DND-41 (cell line): ENCODE results near the gene CADPS.

Experiments
- ATAC-seq: fragments of 200-7000 bp; cut with Tn5 transposase; 3 replicates; pipeline ENCODE4 v1.9.1; 2021; ENCODE audit warnings: low read depth; ENCODE audit not compliant: insufficient read depth
- DNase-seq: peaks from one replicate; pipeline ENCODE4 v3.0.0-alpha.2; 2020
- H2AFZ ChIP-seq: 2 replicates; pipeline ENCODE4 v1.6.0; 2012; ENCODE audit warnings: low read depth, low read length
- H3K27ac ChIP-seq: 2 replicates; pipeline ENCODE4 v1.5.1; 2012; ENCODE audit warnings: low read length, inconsistent platforms
- H3K27me3 ChIP-seq: fragments of 200-600 bp; sonication (generic); 2 replicates; pipeline ENCODE4 v1.6.0; 2012; ENCODE audit warnings: low read length, mild to moderate bottlenecking, inconsistent platforms; ENCODE audit not compliant: insufficient read depth, poor library complexity
- H3K36me3 ChIP-seq: 2 replicates; pipeline ENCODE4 v1.5.1; 2012; ENCODE audit warnings: low read length, inconsistent platforms; ENCODE audit not compliant: insufficient read depth
- H3K4me1 ChIP-seq: 2 replicates; pipeline ENCODE4 v1.5.1; 2012; ENCODE audit warnings: mild to moderate bottlenecking, low read length; ENCODE audit not compliant: insufficient read depth
- H3K4me2 ChIP-seq: 2 replicates; pipeline ENCODE4 v1.6.0; 2012; ENCODE audit warnings: mild to moderate bottlenecking, moderate library complexity, low read length, inconsistent platforms; ENCODE audit not compliant: insufficient read depth
- H3K4me3 ChIP-seq, 2 experiments: fragments of 200-600 bp in 1 of 2; shearing (Covaris generic) in 1 of 2; 2 replicates each; pipeline ENCODE4 v1.5.1; 2012 to 2016; ENCODE audit warnings: inconsistent platforms in 2 of 2, low read length in 2 of 2, mild to moderate bottlenecking in 2 of 2, low read depth in 1 of 2, moderate library complexity in 1 of 2
- H3K79me2 ChIP-seq: 2 replicates; pipeline ENCODE4 v1.6.0; 2012; ENCODE audit warnings: low read length, inconsistent platforms; ENCODE audit not compliant: insufficient read depth
- H3K9ac ChIP-seq: 2 replicates; pipeline ENCODE4 v1.6.0; 2012; ENCODE audit warnings: low read depth, mild to moderate bottlenecking, inconsistent platforms, low read length, moderate library complexity
- H3K9me3 ChIP-seq: 2 replicates; pipeline ENCODE4 v1.5.1; 2012; ENCODE audit warnings: low read length, moderate library complexity, mild to moderate bottlenecking, inconsistent platforms; ENCODE audit not compliant: insufficient read depth, severe bottlenecking
- H4K20me1 ChIP-seq: 2 replicates; pipeline ENCODE4 v1.6.0; 2012; ENCODE audit warnings: low read length; ENCODE audit not compliant: insufficient read depth
- EZH2 ChIP-seq: IDR thresholded peaks from 3 replicates; pipeline ENCODE4 v1.6.1; 2012; ENCODE audit warnings: borderline replicate concordance, low read depth, mild to moderate bottlenecking, moderate library complexity, low read length, inconsistent platforms; ENCODE audit not compliant: severe bottlenecking
- TF ChIP-seq, protein P1 (sequence below): IDR thresholded peaks from 2 replicates; pipeline ENCODE4 v1.5.1; 2012; ENCODE audit warnings: borderline replicate concordance, low read length, moderate library complexity, mild to moderate bottlenecking; ENCODE audit not compliant: poor library complexity, severe bottlenecking; ENCODE audit errors: extremely low read depth

Gene CADPS

DNA sequence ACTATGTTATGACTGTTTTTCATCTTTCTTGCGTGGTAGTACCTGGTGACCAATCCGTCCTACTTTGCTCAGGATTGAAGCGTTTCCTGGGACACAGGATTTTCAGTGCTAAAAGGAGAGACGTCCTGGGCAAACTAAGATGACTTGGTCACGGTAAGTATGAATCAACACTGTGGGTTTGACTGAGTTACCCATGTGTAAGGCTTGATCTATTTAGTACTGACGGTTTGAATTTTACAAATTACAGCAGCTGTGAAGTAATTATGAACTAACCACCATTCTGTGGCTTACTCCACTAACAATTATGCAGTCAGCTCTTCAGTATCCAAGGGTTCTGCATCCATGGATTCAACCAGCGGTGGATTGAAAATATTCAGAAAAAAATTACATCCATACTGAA, 328.9 kb downstream of the CADPS start:
- no peaks in the 10 kb centered on the region for H3K4me1 ChIP-seq
- H3K9ac ChIP-seq, result no peak overlapping the region
- no peak overlapping the region for H3K4me2 ChIP-seq
- TF ChIP-seq, protein P1, sequence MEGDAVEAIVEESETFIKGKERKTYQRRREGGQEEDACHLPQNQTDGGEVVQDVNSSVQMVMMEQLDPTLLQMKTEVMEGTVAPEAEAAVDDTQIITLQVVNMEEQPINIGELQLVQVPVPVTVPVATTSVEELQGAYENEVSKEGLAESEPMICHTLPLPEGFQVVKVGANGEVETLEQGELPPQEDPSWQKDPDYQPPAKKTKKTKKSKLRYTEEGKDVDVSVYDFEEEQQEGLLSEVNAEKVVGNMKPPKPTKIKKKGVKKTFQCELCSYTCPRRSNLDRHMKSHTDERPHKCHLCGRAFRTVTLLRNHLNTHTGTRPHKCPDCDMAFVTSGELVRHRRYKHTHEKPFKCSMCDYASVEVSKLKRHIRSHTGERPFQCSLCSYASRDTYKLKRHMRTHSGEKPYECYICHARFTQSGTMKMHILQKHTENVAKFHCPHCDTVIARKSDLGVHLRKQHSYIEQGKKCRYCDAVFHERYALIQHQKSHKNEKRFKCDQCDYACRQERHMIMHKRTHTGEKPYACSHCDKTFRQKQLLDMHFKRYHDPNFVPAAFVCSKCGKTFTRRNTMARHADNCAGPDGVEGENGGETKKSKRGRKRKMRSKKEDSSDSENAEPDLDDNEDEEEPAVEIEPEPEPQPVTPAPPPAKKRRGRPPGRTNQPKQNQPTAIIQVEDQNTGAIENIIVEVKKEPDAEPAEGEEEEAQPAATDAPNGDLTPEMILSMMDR, result no peak
- TF ChIP-seq EZH2, result no peak
- no peaks in the 10 kb centered on the region for H3K9me3 ChIP-seq
- H3K27ac ChIP-seq, result no peak overlapping the region
- H3K27me3 ChIP-seq, result no peaks in the 10 kb centered on the region
- no peak overlapping the region for H3K4me3 ChIP-seq
- H3K79me2 ChIP-seq, result no peaks in the 10 kb centered on the region
- no peaks in the 10 kb centered on the region for H4K20me1 ChIP-seq
- ATAC-seq (no peak), DNase-seq (no peak)
- no peaks in the 10 kb centered on the region for H3K36me3 ChIP-seq
- H2AFZ ChIP-seq, result no peak overlapping the region

DNA sequence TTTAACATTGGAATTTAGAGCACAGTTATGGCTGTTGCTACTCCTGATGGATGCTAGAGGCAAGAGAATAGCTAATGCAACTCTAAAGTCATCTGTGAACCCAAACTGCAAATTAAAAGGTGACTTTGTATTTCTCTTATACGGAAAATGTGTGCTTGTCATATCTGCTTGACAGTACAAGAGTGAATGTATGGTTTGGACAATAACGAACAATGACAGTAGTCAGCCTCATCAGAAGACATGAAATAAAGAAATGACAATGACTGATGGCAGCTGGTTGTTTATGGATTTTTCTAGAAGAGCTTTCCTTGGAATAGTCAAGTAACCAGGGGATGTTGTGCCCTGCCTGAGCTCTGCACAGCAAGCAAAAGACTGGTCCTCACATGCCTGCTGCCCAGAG, 333.0 kb downstream of the CADPS start:
- no peak overlapping the region for H3K9ac ChIP-seq
- DNase-seq (no peak), ATAC-seq (no peak)
- H3K4me2 ChIP-seq, result no peak overlapping the region
- no peaks in the 10 kb centered on the region for H3K9me3 ChIP-seq
- no peak for TF ChIP-seq EZH2
- TF ChIP-seq, protein P1, result no peak
- no peaks in the 10 kb centered on the region for H3K27me3 ChIP-seq
- H2AFZ ChIP-seq, result no peak overlapping the region
- H3K36me3 ChIP-seq, result no peaks in the 10 kb centered on the region
- H4K20me1 ChIP-seq, result no peaks in the 10 kb centered on the region
- H3K4me1 ChIP-seq, result no peaks in the 10 kb centered on the region
- H3K79me2 ChIP-seq, result no peaks in the 10 kb centered on the region
- H3K27ac ChIP-seq, result no peak overlapping the region
- no peak overlapping the region for H3K4me3 ChIP-seq

DNA sequence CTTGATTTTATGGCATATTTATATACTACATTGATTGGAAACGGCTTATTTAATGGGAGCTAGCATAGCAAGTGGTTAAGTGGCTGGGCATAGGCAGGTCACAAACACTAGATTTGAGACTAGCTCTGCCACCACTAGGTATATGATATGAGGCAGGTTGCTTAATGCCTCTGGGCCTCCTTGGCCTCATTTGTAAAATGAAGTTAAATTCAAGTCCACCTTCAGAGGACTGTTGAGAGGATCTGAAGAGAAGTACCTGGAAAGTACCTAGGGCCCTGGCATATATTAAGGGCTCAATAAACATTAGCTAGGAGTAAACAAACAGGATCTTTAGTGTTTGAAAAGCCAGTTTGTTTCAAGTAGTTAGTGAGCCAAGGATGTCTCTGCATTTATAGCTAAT, 335.5 kb downstream of the CADPS start:
- no peaks in the 10 kb centered on the region for H4K20me1 ChIP-seq
- H2AFZ ChIP-seq, result no peak overlapping the region
- no peak overlapping the region for H3K4me3 ChIP-seq
- no peaks in the 10 kb centered on the region for H3K4me1 ChIP-seq
- no peak overlapping the region for H3K4me2 ChIP-seq
- H3K9ac ChIP-seq, result no peak overlapping the region
- DNase-seq (no peak), ATAC-seq (no peak)
- no peaks in the 10 kb centered on the region for H3K36me3 ChIP-seq
- no peaks in the 10 kb centered on the region for H3K9me3 ChIP-seq
- no peak overlapping the region for H3K27ac ChIP-seq
- H3K79me2 ChIP-seq, result no peaks in the 10 kb centered on the region
- H3K27me3 ChIP-seq, result no peaks in the 10 kb centered on the region
- TF ChIP-seq EZH2, result no peak
- TF ChIP-seq, protein P1, result no peak
